GM19240 (cell line): ENCODE data around the gene AMBN.
"Not testable (repeated sequence)": the region's sequence is repeated elsewhere in the genome, so short reads cannot be mapped to it uniquely, and the experiment has no call there.

Source experiments
- DNase-seq: peaks from one replicate; pipeline ENCODE4 v3.0.0; 2011; ENCODE audit warnings: low spot score; ENCODE audit not compliant: insufficient read length

The AMBN gene

DNA sequence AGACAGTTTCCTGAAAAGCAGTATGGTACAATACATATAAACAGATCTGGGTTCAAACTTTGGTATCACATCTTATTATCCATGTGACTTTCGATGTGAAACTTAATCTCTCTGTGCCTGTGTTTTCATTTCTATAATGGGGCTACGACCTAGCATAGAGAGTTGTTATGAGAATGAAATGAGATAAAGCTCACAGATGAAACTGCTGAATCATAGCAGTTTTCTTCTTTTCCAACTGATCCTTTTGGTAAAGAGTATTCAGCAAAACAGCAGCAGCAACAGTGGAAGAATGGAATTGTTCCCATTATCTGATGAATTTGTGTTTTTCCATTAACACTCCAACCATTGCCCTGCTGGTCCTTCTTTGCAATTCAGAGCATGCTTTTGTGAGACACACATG lies 16.3 kb downstream of the AMBN start:
- no peak for DNase-seq

DNA sequence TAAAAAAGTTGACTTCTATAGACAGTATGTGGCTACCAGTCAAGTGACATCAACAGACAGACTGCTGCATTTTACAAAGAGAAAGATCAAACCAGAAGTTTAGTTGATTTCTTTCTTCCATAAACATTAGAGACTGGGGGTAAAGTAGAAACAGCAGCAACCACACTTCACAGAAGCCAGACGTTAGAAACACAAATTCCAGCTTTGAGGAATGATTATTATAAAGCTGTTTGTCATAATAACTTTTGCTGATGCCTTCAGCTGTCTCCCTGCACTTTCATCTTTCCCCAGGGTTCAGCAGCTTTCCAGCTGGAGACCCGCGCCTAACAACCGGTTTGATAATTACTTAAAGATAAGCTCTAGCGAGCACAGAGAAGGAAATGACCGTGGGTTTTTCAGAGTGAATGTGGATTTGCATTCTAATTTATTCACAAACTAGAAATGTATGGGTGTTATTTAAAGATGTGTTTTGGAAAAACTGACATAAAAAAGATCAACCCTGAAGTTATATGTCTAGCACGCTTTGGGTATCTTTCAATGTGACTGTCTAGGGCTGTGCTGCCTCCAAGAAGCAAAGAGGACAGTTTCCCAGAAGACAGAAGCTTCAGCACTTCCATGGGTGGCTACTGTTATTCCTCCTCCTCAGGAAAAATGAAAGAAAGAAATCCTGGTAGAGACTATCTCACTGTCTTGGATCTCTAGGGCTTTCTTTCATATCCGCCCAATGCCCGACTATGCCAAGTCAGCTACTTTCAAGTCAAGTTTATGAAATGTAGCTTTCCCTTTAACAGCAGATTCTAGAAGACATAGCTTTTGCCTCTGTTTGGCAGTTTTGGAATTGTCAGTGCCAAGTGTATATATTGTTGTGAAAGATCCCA lies 21.5 kb downstream of the AMBN start:
- DNase-seq: no peak

DNA sequence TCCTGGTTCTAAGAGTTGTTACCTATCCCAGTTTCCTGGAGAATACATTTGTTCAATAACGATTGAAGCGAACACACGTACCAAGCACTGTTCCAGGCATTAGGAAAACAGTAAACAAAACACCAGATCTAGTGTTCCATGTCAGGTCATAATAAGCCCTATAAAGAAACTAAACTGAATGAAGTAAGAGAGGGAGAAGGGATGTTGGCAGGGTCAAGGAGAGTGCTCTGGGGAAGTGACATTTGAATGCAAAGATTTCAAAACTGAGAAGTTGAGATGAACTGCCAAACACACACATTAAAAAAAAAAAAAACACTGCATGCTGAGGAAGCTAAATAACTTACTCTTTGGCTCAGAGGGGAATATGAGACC lies 22.1 kb downstream of the AMBN start:
- no peak for DNase-seq

DNA sequence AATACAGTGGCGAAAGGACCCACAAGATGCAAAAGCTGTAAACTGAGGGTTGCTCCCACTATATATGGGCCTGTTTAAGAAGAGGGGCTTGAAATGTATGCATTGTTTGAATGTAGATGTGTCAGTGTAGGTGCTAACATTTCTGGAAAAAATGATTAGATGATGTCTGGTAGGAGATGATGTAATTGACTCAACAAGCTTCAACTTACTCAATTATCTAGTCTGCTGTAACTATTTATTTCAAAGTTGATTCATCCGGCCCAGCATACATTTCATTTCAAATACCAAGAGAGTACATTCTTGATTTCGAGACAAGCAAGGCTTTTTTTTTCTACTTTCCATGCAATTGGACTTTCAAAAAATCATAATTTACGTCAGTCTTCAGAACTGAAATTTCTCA lies 27.2 kb downstream of the AMBN start:
- no peak for DNase-seq

DNA sequence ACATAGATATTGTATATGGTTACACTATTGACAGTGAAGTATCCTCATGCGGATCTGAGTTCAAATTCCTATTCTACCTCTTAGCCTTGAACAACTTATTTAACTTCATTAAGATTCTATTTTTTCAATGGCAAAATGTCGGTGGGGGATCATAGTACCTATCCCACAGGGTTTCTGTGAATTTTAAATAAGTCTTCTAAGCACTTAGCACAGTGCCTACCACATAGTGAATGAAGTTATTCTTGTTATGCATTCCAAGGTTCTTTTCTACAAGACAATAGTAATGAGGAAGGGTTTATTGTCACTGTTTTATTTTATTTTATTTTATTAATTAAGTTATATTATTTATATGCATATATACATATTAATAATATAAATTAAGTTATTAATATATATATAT lies 27.7 kb downstream of the AMBN start:
- no peak for DNase-seq

DNA sequence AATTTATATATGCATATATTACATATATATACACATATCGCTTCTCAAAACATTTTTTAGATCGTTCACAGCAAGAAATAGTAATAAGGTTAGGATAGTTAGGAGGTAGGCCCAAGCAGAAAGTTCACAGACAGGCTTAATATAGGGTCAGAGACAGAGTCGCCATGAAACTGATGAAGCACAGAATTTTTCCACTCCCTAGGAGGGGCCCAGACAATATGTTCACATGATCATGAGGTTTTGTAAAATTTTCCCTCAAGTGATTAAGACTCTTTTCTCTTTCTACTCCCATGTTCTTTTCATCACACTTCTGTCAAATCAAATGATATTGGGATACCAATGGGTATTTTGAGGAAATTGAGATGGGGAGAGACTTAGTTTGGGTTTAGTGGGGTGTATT lies 31.3 kb downstream of the AMBN start:
- no peak for DNase-seq

DNA sequence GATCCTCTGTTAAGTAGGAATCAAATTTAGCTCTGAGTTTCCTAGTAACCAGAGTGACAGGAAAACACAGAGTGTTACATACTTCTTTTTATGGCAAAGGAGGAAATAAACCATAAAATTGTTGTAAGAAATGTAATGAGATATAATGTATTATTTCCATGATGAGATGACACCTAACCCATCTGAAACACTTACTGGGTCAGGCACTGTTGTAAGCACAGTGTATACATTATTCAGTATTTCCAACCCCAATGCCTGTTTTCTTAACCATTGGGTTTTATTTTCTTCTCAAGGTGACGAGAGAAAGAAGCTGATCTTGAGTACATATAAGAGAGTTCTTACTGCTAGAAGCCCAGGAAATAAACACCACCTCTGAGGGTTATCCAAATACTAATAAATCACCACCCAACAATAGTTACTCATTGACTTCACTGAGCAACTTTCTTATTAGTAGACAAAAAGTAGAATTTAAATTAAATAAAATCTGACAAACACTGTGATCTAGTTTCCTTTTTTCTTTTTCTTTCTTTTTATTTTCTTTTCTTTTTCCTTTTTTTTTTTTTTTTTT lies 32.3 kb downstream of the AMBN start:
- DNase-seq: no peak

DNA sequence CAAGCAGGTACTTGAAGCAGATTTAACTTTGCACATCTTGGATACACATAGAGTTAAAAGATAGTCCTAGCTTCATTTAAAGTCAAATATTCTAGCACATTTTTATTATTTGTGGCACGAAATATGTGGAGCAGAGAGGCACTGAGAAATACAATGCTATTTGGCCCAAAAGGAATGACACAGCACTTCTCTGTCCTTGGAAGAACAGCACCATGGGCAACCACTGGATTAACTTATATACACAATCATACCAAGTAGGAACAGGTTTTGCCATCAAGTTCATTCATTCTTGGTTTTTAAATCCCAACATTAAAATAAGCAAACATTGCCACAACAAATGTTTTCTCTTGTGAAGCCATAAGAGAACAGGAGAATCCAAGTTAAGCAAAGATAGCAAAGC lies 35.6 kb downstream of the AMBN start:
- DNase-seq: no peak

DNA sequence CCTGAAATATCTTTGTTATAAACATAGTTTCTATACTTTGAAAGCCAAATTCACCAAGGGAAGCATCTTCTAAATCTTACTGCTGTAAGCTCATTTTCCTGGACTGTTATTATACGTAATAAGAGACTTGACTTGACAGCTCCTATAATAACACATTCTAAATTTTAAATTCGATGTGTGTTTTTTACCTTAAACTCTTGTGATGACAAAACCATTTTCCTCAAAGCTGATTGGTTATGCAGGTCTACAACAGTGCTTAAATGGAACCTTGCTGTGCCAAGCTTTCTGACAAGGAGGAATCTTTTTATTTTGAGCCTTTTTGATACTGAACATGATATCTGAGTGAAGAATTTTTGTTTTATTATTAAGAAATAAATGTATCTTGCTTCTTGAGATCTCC lies 36.4 kb downstream of the AMBN start, which contains the start of gene ENAM:
ENAM (plus strand) TSS at position 301 of the 400 bp plus-strand sequence. CDS start 757 bp downstream, outside the sequence.
- no peak for DNase-seq

DNA sequence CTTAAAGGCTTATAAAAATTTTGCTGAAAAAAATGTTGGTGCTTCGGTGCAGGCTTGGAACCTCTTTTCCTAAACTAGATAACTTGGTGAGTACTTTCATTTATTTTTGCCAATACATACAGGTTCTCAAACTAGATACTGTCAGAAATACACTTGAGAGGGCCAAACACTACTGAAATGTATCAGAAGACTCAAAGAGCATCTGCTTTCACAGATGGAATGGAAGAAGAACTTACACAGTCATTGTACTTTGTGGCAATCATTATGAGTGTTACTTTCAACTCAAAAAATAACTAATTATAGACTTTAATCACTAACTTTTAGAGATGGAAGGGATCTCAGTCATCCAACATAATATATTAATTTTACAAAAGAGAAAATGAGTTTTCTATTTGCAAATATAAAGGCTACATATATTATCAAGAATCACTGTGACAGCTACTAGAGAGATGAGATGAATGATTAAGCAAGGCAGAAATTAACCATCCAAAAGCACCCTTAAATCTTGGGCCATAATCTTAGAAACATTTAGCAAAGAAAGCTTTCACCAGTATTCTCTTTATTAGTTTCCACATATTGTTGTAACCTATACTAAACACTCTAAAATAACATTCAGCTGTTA lies 37.5 kb downstream of the AMBN start:
- DNase-seq: no peak

DNA sequence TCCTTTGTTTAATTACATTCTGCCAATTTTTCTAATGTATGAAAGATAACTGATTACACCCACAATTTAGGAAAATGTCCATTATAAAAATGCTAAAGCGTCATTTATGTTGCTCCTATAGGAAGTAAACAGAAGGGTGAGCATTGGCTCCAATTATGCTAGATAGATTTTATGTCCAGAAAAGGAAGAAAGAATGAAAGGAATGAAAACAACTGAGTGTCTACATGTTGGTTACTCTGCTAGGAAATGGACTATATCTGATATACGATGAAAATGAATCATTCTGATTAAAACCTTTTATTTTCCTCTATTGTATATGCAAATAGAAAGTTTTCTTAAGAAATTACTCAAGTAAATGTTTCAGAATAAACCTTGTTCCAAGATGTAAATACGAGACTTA lies 38.1 kb downstream of the AMBN start:
- DNase-seq: no peak

DNA sequence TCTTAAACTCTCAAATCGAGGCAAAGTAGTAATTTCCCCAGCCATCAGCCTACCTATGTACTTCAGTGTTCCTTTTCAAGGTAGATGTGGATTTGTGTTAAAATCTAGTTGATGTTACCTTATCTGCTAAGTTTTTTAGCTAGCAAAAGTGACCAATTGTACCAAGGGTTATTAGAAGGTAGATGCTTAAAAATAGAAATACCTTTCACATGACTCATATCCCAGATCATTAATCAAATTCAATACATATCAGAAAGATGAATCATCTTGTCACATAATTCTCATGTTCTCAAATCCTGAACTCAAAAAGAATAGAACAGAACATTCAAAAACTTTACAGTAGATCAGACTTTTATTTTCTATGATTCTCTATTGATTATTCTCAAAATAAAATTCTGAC lies 40.0 kb downstream of the AMBN start:
- no peak for DNase-seq

DNA sequence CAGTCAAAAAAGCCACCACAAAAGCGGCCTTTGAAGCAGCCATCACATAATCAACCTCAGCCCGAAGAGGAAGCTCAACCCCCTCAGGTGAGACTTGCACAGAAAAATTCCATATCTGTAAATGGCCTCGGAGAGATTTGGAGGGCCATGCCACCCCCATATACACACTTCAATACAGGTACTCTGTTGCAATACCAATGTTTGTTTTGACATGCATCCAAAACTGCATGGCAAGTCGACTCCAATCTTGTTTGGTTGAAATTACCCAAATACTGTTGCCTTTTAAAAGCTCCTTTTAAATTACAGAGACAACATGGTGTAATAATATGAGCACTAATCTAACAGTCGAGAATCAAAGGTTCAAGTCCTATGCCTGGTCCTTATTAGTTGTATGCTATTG lies 42.4 kb downstream of the AMBN start:
- DNase-seq: no peak

DNA sequence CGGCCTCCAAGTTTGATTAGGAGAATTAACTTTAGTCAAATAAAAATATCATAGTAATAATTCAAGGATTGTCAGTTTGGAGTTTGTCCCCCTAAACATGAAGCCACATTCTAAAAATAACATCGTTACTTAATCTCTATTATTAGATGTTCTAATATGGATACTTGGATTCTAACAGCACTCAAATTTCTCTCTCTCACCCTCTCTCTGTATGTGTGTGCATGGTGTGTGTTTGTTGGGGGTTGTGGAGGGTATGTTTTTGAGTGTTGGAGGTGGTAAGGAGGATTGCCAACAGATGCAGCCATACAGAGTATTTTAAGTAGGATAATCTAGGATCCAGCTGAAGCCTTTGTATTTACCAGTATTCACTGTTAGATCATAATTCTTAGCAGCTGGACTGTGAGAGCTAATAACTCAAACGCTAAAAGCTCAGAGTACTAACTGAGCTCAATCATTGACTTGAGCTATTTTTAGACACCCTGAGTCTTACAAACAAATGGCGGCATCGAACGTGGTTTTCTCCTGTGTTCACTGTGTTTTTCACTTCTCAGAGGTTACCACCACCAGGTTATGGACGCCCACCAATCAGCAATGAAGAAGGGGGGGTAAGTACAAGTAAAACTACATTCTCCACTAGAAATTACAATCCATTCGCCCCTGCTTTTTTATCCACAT lies 45.3 kb downstream of the AMBN start:
- no peak for DNase-seq

DNA sequence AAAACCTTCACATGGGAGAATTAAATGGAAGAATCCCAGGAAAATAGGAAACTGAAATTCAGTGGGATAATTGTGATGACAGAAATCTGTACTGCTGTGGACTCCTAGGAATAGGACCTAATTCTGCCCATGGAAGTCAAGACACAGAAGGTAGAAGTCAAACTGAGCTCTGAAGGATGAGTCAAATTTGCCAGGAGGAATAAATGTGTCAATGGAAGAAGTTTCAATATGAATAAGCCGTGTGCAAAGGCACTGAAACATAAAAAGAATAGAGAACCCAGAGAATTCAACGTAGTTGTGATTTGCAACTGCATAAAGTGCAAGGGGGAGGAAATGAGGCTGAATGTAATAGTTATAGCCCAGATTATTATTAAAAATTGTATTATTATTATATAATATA lies 48.1 kb downstream of the AMBN start:
- DNase-seq: no peak

DNA sequence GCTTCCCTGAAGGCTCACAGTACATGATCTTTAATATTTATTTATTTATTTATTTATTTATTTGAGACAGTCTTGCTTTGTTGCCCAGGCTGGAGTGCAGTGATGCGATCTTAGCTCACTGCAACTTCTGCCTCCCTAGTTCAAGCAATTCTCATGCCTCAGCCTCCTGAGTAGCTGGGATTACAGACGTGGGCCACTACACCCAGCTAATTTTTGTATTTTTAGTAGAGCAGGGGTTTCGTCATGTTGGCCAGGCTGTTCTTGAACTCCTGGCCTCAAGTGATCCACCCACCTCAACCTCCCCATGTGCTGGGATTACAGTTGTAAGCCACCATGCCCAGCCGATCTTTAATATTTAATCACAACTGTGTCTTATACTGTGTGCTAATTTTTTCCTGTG lies 58.7 kb downstream of the AMBN start:
- DNase-seq: not testable (repeated sequence)

DNA sequence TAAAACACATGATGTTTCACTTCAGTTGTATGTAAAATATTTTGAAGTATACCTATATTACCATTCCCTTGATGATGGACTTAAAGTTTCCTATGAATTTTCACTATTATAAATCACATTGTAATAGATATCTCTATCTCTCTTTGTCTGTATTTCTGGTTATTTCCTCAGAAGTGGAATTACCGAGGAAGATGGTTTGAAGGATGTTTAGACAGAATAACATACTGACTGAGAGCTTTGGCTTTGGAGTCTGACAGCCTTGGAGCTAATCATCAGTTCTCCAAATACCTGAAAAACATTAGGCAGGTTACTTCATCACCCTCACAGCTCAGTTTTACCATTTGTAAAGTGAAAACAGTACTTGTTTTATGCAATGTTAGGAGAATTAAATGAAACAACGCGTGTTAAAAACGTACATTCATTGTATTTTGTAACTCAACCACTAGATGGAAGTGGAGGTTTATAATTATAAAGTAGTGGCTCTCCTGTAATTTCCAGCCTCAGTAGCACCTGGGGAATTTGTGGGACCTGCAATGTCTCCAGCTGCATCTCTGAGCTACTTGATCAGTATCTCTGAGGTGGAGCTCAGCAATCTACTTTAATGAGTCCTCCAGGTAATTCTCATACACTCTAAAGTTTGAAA lies 59.9 kb downstream of the AMBN start:
- DNase-seq: no peak

DNA sequence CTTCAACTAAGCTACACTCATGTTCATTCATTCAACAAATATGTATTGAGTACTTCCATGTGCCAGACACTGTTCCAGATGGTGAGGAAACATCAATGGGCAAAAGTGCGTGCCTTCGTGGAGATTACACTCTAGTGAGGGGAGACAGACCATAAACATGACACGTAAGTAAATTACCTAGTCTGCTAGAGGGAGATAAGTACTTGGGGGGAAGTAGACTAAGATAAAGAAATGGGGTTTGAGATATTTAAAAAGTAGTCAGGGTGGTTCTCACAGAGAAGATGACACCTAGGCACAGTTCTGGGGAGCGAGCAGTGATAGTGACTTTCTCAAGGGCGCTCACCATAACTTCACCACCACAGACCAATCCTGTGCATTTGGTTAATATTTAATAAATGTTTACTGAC lies 62.6 kb downstream of the AMBN start:
- DNase-seq: no peak
